ENCODE data around the gene COL1A2. TPM values are rescaled to one million over a fixed set of nuclear protein-coding genes. Genes with fewer than 3 reads are reported as not detected.

COL1A2 gene
- total RNA-seq, 1 donor from 2014 or later, result 28.0 TPM

DNA sequence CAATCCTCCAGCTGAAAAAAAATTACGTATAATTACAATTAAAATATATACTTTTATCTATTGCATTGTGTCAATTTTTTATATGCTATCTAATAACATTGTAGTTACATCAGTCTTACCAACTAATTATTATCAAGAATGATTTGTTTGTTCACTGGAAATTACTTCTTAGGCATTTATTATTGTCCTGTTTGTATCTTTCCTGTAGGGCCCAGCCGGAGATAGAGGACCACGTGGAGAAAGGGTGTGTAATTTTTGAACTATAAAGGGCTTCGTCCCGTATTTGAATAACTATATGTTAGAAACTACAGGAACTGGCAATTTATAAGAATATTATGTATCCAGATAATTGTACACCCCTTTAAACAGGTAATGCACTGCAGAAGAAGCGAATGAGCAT is 4.1 kb downstream of the COL1A2 start:
- H3K27me3 ChIP-seq, result peaks cover 1% of the 10 kb centered on the region
- H3K36me3 ChIP-seq, result peaks cover 9% of the 10 kb centered on the region
- no peak overlapping the region for H3K9ac ChIP-seq
- H3K27me3 Mint-ChIP-seq (ENCODE audit: insufficient read depth, low read depth), result no peaks in the 10 kb centered on the region
- H3K9me3 Mint-ChIP-seq, result no peaks in the 10 kb centered on the region
- H3K4me1 ChIP-seq, result peaks cover 2% of the 10 kb centered on the region
- H3K79me2 ChIP-seq (ENCODE audit: low read depth), result peaks cover 11% of the 10 kb centered on the region
- TF ChIP-seq, protein P1, sequence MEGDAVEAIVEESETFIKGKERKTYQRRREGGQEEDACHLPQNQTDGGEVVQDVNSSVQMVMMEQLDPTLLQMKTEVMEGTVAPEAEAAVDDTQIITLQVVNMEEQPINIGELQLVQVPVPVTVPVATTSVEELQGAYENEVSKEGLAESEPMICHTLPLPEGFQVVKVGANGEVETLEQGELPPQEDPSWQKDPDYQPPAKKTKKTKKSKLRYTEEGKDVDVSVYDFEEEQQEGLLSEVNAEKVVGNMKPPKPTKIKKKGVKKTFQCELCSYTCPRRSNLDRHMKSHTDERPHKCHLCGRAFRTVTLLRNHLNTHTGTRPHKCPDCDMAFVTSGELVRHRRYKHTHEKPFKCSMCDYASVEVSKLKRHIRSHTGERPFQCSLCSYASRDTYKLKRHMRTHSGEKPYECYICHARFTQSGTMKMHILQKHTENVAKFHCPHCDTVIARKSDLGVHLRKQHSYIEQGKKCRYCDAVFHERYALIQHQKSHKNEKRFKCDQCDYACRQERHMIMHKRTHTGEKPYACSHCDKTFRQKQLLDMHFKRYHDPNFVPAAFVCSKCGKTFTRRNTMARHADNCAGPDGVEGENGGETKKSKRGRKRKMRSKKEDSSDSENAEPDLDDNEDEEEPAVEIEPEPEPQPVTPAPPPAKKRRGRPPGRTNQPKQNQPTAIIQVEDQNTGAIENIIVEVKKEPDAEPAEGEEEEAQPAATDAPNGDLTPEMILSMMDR (IDR thresholded peaks at IDR 0.05), result no peak
- TF ChIP-seq EZH2 (IDR thresholded peaks at IDR 0.05), result no peak
- TF ChIP-seq EZH2phosphoT487 (IDR thresholded peaks at IDR 0.05), result no peak
- peaks cover 7% of the 10 kb centered on the region for H3F3A ChIP-seq (ENCODE audit: low read depth)
- H3K27ac ChIP-seq, result no peak overlapping the region
- no peaks in the 10 kb centered on the region for H3K9me3 ChIP-seq (ENCODE audit: low read depth)
- no peaks in the 10 kb centered on the region for H4K20me1 ChIP-seq (ENCODE audit: low read depth)
- H3K36me3 Mint-ChIP-seq, result peaks cover 2% of the 10 kb centered on the region
- no peak overlapping the region for H2AFZ ChIP-seq (replicated peaks)
- H3K4me2 ChIP-seq, result no peak overlapping the region
- H3K27ac Mint-ChIP-seq, result no peak overlapping the region
- H3K4me1 Mint-ChIP-seq, result peaks cover 8% of the 10 kb centered on the region
- no peak overlapping the region for H3K4me3 ChIP-seq
- DNase-seq (ENCODE audit: low spot score), result no peak
- no peak overlapping the region for H3K4me3 Mint-ChIP-seq

DNA sequence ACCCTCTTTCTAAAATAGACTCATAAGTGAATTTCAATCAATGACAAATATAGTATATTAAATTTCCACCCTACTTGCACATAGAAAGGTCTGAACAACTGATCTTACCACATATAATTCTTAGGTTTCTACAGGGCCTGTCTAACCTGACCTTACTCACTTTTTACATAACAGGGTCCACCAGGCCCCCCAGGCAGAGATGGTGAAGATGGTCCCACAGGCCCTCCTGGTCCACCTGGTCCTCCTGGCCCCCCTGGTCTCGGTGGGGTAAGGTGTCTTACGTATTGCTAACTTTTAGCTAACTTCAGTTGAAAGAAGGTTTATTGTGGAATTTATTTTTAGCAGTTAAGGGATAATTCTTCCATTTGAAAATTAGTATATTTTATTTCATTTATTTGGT is 5.3 kb downstream of the COL1A2 start:
- H3K27ac Mint-ChIP-seq, result no peak overlapping the region
- no peak overlapping the region for H3K4me2 ChIP-seq
- no peak overlapping the region for H3K27ac ChIP-seq

DNA sequence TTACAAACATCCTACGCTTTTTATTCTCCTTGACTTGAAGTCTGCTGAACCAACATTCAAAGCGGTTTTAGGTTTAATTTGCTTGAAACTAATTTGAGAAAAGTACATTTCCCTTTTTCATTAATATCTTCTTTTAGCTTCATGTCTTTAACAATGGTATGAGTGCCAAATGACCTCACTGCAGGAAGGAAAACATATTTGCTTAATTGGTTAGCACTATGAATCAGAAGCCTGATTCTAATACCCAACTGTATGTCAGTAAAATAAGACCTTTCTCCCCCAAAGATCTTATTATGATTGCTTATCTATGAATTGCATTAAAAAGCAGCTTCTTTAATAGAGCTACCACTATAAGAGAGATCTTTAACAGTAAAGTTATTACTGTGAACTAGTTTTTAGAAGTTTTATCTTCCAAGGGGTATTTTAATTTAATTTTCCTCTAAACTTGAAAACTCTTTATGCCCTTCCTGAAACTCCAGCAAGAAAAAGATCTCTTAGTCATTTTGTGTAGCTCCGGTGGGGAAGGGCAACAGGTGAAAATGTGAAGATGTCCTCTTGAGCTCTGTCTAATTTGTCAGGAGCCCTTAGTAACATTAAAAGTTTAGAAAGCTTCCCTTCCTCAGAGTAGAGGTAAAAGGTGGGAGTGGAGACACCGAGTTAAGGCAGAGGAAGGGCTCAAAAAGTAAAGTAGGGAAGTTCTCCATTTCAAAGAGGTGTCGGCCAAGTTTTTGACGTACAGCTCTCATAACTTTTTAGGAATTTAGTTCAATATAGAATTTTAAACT is 6.1 kb downstream of the COL1A2 start:
- Mint-ChIP-seq H3K27ac (no peak overlapping the region), H3K9me3 (no peaks in the 10 kb centered on the region), H3K4me1 (no peaks in the 10 kb centered on the region), H3K36me3 (no peaks in the 10 kb centered on the region), H3K4me3 (no peak overlapping the region), H3K27me3 (ENCODE audit: insufficient read depth, low read depth) (no peaks in the 10 kb centered on the region)
- H3K4me2 ChIP-seq, result no peak overlapping the region
- no peak overlapping the region for H2AFZ ChIP-seq (replicated peaks)
- H3K27ac ChIP-seq, result no peak overlapping the region
- no peaks in the 10 kb centered on the region for H4K20me1 ChIP-seq (ENCODE audit: low read depth)
- H3K4me3 ChIP-seq, result no peak overlapping the region
- H3F3A ChIP-seq (ENCODE audit: low read depth), result no peaks in the 10 kb centered on the region
- no peaks in the 10 kb centered on the region for H3K4me1 ChIP-seq
- TF ChIP-seq, protein P1 (IDR thresholded peaks at IDR 0.05), result no peak
- no peak for TF ChIP-seq EZH2phosphoT487 (IDR thresholded peaks at IDR 0.05)
- no peak for TF ChIP-seq EZH2 (IDR thresholded peaks at IDR 0.05)
- peaks cover 9% of the 10 kb centered on the region for H3K36me3 ChIP-seq
- H3K9me3 ChIP-seq (ENCODE audit: low read depth), result no peaks in the 10 kb centered on the region
- peaks cover 8% of the 10 kb centered on the region for H3K79me2 ChIP-seq (ENCODE audit: low read depth)
- no peak overlapping the region for H3K9ac ChIP-seq
- no peak for DNase-seq (ENCODE audit: low spot score)
- H3K27me3 ChIP-seq, result no peaks in the 10 kb centered on the region

More for the DNA sequence above, 5.3 kb downstream of the COL1A2 start:
- H3K9me3 Mint-ChIP-seq, result no peaks in the 10 kb centered on the region
- peaks cover 4% of the 10 kb centered on the region for H3F3A ChIP-seq (ENCODE audit: low read depth)
- peaks cover under 1% of the 10 kb centered on the region for H3K36me3 Mint-ChIP-seq
- H3K4me1 ChIP-seq, result no peaks in the 10 kb centered on the region
- no peaks in the 10 kb centered on the region for H3K27me3 ChIP-seq
- H3K79me2 ChIP-seq (ENCODE audit: low read depth), result peaks cover 11% of the 10 kb centered on the region
- no peak overlapping the region for H3K9ac ChIP-seq
- H3K36me3 ChIP-seq, result peaks cover 9% of the 10 kb centered on the region
- TF ChIP-seq EZH2 (IDR thresholded peaks at IDR 0.05) (no peak), EZH2phosphoT487 (IDR thresholded peaks at IDR 0.05) (no peak)
- TF ChIP-seq, protein P1 (IDR thresholded peaks at IDR 0.05), result no peak
- H3K9me3 ChIP-seq (ENCODE audit: low read depth), result no peaks in the 10 kb centered on the region
- H3K4me1 Mint-ChIP-seq, result peaks cover 5% of the 10 kb centered on the region
- H4K20me1 ChIP-seq (ENCODE audit: low read depth), result no peaks in the 10 kb centered on the region
- H3K27me3 Mint-ChIP-seq (ENCODE audit: insufficient read depth, low read depth), result no peaks in the 10 kb centered on the region
- no peak overlapping the region for H2AFZ ChIP-seq (replicated peaks)
- H3K4me3 ChIP-seq, result no peak overlapping the region
- no peak for DNase-seq (ENCODE audit: low spot score)
- H3K4me3 Mint-ChIP-seq, result no peak overlapping the region
